Renal cortex interstitium (tissue), 11 donors: ENCODE measurements around the gene CSRP1. TPM values are rescaled to one million over a fixed set of nuclear protein-coding genes. Genes with fewer than 3 reads are reported as not detected.
A peak's percentile ranks its signal among the peaks of the same experiment; 100 is the strongest.

Source experiments
- DNase-seq, 11 donors: peaks; one replicate each; pipeline ENCODE4 v3.0.0-alpha.2; 2013; ENCODE audit warnings: low read depth in 9 of 11, low spot score in 4 of 11; ENCODE audit errors: extremely low read depth in 1 of 11
- polyA plus RNA-seq, 3 donors: library from polyadenylated mRNA; unstranded; fragments of 120-200 nt; gene quantifications; one replicate each; pipeline ENCODE4 v1.2.1, GENCODE V29; 2013; ENCODE audit not compliant: insufficient read length in 3 of 3

The CSRP1 gene
- polyA plus RNA-seq, 3 donors = 146 to 154 (median 149) TPM

GRCh38 chr1:201540846-201541735, 34.2 kb upstream of the CSRP1 start:
- DNase-seq = no peak

DNA sequence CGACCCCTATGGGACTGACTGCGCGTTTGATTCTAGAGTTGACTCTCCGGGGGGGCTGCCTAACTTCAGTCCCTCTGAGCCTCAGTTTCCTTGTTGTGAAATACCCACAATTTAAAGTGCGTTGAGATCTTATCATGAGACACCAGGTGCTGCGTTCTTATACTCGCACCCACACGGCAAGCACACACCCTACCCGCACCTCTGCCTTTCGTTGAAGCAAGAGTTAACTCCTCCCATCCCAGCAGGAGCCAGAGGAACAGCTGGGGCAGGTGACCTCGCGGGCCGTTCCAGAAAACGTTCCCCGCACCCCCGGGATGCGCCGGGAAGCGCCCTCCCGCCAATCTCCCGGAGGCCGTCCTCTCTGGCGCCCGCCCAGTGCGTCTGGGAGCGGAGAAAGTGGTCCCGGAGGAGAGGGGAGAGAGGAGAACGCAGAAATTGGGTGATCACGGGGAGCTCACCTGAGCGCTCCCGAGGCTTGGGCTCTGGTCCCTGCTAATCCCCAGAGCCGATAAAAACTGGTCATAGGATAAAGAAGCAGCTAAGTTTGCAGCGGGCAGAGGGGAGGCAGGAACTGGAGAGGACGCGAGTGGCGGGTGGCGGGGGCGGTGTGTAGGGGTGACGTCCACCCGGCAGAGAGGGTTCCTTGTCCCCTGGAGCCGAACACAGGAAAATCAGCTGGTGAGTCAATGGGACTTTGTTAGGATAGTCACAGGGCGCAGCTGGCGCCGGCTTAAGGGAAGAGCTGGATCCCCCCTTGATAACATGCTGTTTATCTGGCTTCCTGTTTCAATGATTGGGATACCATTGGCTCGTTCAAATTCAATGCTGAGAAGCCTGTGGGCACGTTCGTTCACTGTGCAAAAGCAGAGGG, 32.9 kb upstream of the CSRP1 start:
- DNase-seq = no peak

- peak in 5 of 11 donors; percentile 39 to 70 (median 57) for DNase-seq
These were observed 32.0 kb upstream of the CSRP1 start, which contains the start of gene NAV1 for GRCh38 chr1:201538612-201539551. Gene NAV1, plus strand, starts transcription at chr1:201539127. Its CDS starts 83,758 bp downstream, at chr1:201622885.

DNA sequence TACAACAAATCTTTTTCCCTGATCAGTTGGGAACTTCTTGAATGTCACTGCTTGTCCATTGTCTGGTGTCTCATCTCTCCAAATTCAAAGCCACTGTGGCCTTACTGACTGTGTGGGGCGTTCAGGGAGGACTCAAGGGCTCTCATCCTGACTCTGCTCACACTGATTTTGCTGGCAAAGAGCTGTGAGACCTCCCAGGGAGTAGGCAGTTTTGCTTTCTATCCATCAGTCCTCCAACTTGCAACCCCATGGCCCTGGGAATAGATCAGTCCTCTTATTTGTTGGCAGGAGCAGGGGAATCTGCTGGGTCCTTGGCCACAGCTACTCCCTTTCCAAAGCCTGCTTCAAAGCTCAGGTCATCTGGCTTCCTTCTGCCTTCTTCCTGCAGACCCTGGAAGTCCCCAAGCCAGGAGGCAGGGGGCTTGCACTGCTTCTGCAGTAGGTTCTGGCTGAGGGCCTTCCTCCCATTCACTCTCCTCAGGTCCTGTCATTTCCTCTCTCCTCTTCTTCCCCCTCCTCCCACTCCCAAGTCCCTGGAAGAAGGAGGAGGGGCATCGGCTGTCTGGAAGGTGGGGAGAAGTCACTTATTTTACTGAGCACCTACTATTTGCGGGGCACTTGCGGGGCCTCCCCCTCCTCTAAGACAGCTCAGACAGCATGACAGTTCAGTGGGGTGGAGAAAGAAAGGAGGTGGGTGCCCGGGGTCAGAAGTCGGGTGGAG, 31.1 kb upstream of the CSRP1 start:
- no peak for DNase-seq

GRCh38 chr1:201537467-201537866, 30.5 kb upstream of the CSRP1 start:
- DNase-seq = no peak

DNA sequence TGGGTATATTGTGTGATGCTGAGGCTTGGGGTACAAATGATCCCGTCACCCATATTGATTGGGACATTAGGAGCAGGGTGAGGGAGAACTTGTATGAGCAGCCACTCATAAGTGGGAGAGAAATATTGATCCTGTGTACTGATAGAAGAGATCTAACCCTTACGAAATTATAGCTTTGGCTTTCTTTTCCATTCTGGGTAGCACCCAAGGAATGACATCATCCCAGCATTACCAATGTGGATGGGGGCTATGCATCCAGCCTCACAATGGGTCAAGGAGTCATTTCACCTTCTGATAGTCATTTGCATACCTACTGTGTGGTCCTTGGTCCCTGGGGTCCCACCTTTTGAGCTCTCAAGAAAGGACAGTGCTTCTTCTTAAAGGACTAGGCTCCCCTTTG, 30.1 kb upstream of the CSRP1 start:
- no peak for DNase-seq

DNA sequence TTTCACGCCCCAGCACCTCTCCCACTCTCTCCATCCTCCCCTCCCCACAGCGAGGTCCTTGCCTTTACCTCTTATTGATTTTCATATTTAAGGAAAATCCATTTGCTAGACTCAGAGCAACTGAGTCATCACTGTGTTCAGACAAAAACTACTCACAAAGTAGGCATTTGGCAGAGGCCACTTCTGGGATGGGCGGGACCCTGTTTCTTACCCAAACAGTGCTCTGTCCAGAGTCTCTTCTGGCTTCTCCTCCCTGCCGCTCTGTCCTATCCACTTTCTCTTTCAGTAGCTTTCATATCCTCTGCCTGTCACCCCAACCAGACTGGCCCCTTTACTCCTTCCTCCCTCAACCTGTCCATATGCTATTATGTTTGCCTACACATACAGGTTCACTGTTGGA, 29.6 kb upstream of the CSRP1 start:
- DNase-seq = no peak

- no peak for DNase-seq
These were observed 29.0 kb upstream of the CSRP1 start for GRCh38 chr1:201535919-201536245.

DNA sequence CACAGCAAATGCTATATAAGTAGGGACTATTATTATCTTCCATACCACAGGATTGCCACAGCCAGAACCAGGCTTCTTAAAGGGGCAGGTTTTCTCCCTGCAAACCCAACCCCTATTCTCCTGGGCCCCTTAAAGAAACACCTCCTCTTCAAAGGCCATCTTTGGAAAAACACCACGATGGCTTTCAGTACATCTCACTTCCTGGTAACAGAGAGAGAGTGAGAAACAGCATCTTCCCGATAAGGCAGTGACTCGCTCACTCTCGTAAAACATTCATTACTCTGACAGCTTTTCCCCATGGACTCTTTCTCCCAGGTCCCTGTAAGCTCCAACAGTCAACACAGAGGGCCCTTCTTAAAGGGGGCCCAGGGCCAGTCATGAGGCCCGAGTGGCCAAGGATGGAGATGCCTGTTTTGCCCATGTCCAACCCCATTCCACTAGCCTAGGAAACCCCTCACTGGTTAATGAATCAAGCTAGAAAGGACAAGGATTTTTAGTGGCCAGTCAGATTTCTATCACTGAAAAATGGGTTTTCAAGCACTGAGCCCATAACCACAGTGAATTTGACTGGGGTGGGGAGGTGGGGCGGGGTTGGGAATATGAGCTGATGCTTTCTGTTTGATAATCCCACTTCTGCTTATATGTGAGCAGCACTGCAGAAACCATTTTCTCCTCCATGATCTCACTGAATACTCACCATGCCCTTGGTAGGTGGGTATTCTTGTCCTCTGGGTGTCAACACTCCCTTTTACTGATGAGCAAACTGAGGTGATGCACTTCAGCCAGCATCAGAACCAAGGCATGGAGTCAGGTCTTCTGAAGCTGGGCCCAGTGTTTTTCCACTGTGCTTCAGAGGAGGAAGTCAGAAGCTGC, 28.4 kb upstream of the CSRP1 start:
- no peak for DNase-seq

DNA sequence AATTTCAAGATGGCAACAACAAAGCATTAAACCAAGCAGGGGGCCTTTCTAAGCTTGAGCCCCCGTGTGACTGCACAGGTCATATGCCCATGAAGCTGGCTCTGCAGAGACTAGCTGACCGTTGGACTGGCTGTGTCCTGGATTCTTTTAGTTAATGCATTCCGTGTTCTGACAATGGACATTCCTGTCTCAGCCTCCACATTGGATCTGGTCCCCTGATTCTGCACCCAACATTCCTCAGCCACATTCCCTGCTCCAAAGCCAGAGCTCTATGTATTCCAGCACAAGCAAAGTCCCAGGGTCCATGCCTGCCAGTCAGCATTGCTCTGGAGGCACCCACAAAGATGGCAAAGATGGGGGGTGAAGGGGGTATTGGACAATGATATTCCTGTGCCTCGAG, 26.9 kb upstream of the CSRP1 start:
- DNase-seq = no peak

GRCh38 chr1:201531551-201532425, 24.9 kb upstream of the CSRP1 start:
- DNase-seq = no peak

DNA sequence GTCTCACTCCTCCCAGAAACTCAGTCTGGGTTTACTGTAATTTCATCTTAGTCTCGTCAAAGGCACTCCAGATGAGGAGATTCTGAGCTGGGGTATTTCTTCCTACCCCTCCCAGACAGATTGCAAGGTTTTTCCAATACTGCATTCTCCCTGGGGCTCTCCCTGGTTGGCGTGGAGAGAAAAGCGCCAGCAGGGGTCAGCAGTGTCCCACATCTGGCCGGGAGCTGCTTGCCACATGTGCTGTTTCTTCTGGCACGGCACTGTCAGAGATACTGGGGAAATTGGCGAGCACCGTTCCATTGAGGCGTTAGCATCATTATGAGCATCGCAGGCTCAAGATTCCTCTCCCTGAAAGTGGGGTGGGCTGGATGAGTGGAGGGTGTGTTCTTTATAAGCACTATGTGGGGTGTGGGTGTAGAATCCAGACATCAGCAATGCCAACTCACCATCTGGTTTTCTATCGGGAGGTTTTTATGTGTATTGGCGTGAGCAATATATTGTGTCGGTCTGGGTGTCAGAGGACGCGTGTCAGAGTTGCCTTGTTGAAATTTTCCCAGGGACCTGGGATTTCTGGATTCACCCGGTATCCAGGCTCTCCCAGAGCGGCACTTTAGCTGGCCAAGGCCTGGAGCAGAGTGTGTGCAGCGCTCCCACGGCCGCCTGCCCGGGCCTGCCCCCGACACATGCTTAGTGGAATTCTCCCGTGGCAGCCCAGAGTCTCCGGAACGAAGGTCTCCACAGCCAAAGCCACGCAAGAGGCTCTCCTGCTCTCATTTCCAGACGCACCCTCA, 24.0 kb upstream of the CSRP1 start:
- DNase-seq = peak in 4 of 11 donors; percentile 47 to 74 (median 66)

GRCh38 chr1:201528631-201529252, 21.8 kb upstream of the CSRP1 start:
- no peak for DNase-seq

- DNase-seq = no peak
These were observed 21.0 kb upstream of the CSRP1 start for GRCh38 chr1:201527879-201528278.

- DNase-seq = no peak
These were observed 18.4 kb upstream of the CSRP1 start for GRCh38 chr1:201525193-201525778.
